Neural progenitor cell (in vitro differentiated cells): ENCODE measurements around the gene GPATCH11. TPM values are rescaled to one million over a fixed set of nuclear protein-coding genes. Genes with fewer than 3 reads are reported as not detected.

Experiments used
- DNase-seq: peaks from one replicate; pipeline ENCODE4 v3.0.0-alpha.2; 2016; ENCODE audit warnings: low spot score
- H2AFZ ChIP-seq: fragments of 200-600 bp; sonication (generic); replicated peaks from 2 replicates; pipeline ENCODE4 v1.6.1; 2016; ENCODE audit warnings: antibody characterized with exemption
- H3F3A ChIP-seq: fragments of 200-600 bp; sonication (generic); 2 replicates; pipeline ENCODE4 v1.6.1; 2016; ENCODE audit warnings: antibody characterized with exemption, low read depth
- H3K27ac ChIP-seq: fragments of 200-600 bp; sonication (generic); 2 replicates; pipeline ENCODE4 v1.5.1; 2016; ENCODE audit warnings: mild to moderate bottlenecking
- H3K27me3 ChIP-seq: fragments of 200-600 bp; sonication (generic); 2 replicates; pipeline ENCODE4 v1.6.1; 2016; ENCODE audit warnings: mild to moderate bottlenecking, moderate library complexity
- H3K36me3 ChIP-seq: fragments of 200-600 bp; sonication (generic); 2 replicates; pipeline ENCODE4 v1.5.1; 2016
- H3K4me1 ChIP-seq: fragments of 200-600 bp; sonication (generic); 2 replicates; pipeline ENCODE4 v1.6.1; 2016; ENCODE audit warnings: mixed run types
- H3K4me2 ChIP-seq: fragments of 200-600 bp; sonication (generic); 2 replicates; pipeline ENCODE4 v1.6.1; 2016
- H3K4me3 ChIP-seq: fragments of 200-600 bp; sonication (generic); 2 replicates; pipeline ENCODE4 v1.5.1; 2016
- H3K79me2 ChIP-seq: fragments of 200-600 bp; sonication (generic); 2 replicates; pipeline ENCODE4 v1.6.1; 2016; ENCODE audit warnings: low read depth
- H3K9ac ChIP-seq: fragments of 200-600 bp; sonication (generic); 2 replicates; pipeline ENCODE4 v1.6.1; 2016
- H3K9me3 ChIP-seq: fragments of 200-600 bp; sonication (generic); 2 replicates; pipeline ENCODE4 v1.5.1; 2016; ENCODE audit warnings: low read depth
- H4K20me1 ChIP-seq: fragments of 200-600 bp; sonication (generic); 2 replicates; pipeline ENCODE4 v1.6.1; 2016; ENCODE audit warnings: low read depth
- H3K27ac Mint-ChIP-seq: 3 replicates; pipeline ENCODE4 v1.8.0; 2021; ENCODE audit warnings: mixed read lengths
- H3K27me3 Mint-ChIP-seq: 2 replicates; pipeline ENCODE4 v1.8.0; 2022; ENCODE audit warnings: low read depth, mild to moderate bottlenecking, inconsistent platforms, moderate library complexity, mixed read lengths; ENCODE audit not compliant: insufficient read depth
- H3K36me3 Mint-ChIP-seq: 3 replicates; pipeline ENCODE4 v1.8.0; 2021; ENCODE audit warnings: mixed read lengths
- H3K4me1 Mint-ChIP-seq: 3 replicates; pipeline ENCODE4 v1.8.0; 2021; ENCODE audit warnings: mixed read lengths
- H3K4me3 Mint-ChIP-seq: 3 replicates; pipeline ENCODE4 v1.8.0; 2021; ENCODE audit warnings: mild to moderate bottlenecking, moderate library complexity, mixed read lengths
- H3K9me3 Mint-ChIP-seq: 3 replicates; pipeline ENCODE4 v1.8.0; 2020; ENCODE audit warnings: mixed read lengths
- CTCF ChIP-seq: fragments of 200-600 bp; sonication (generic); IDR thresholded peaks from 2 replicates; pipeline ENCODE4 v1.5.1; 2017; ENCODE audit warnings: antibody characterized with exemption, mild to moderate bottlenecking
- EZH2 ChIP-seq: fragments of 200-600 bp; sonication (generic); IDR thresholded peaks from 2 replicates; pipeline ENCODE4 v1.6.1; 2017; ENCODE audit warnings: antibody characterized with exemption, mild to moderate bottlenecking, moderate library complexity
- EZH2phosphoT487 ChIP-seq: fragments of 200-600 bp; sonication (generic); IDR thresholded peaks from 2 replicates; pipeline ENCODE4 v1.6.1; 2017; ENCODE audit warnings: antibody characterized with exemption
- total RNA-seq: library from RNA; depleted of rRNA; stranded (reverse); fragments of >200 nt; gene quantifications from 2 replicates; pipeline ENCODE4 v1.2.3, GENCODE V29; 2015; ENCODE audit warnings: low replicate concordance

The GPATCH11 gene
- total RNA-seq, 1 donor from 2014 or later = 9.9 TPM

DNA sequence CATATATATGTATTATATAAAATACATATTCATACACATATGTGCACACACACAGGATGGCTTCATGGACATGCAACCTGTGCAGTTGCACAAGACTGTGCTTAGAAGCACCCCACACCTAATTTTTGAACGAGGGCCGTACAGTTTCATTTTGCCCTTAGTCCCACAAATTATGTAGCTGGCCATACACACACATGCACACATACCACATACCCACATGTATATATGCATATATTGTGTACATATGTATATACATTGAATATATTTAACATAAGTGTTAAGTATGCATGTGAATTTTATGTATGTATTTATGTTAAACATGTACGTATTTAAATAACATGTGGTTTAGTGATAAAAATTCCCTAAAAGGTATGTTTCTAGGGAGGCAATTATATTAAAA lies 18.3 kb downstream of the GPATCH11 start:
- H3K27ac Mint-ChIP-seq = no peak overlapping the region

DNA sequence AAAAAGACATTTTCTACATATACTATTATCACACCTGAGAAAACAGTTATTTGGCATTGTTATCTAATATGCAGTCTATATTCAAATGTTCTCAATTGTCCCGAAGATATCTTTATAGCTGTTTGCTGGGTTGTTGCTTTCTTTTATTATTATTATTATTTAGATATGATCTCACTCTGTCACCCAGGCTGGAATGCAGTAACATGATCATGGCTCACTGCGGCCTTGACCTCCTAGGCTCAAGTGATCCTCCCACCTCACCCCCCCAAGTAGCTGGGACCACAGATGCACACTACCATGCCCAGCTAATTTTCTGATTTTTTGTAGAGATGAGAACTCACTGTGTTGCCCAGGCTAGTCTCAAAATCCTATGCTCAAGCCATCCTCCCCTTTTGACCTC lies 19.9 kb downstream of the GPATCH11 start:
- Histone ChIP-seq H3K9me3 (no peaks in the 10 kb centered on the region), H3K9ac (no peak overlapping the region), H3K36me3 (no peaks in the 10 kb centered on the region), H2AFZ (no peak overlapping the region), H3F3A (peaks cover 5% of the 10 kb centered on the region), H3K27ac (no peak overlapping the region), H3K4me1 (peaks cover 3% of the 10 kb centered on the region), H3K4me3 (no peak overlapping the region), H3K4me2 (no peak overlapping the region), H3K27me3 (no peaks in the 10 kb centered on the region), H3K79me2 (no peaks in the 10 kb centered on the region), H4K20me1 (no peaks in the 10 kb centered on the region)
- TF ChIP-seq CTCF = no peak
- no peak for TF ChIP-seq EZH2phosphoT487
- no peak for TF ChIP-seq EZH2
- no peaks in the 10 kb centered on the region for H3K9me3 Mint-ChIP-seq
- no peaks in the 10 kb centered on the region for H3K4me1 Mint-ChIP-seq
- H3K4me3 Mint-ChIP-seq = no peak overlapping the region
- no peak for DNase-seq
- no peaks in the 10 kb centered on the region for H3K27me3 Mint-ChIP-seq
- peaks cover 22% of the 10 kb centered on the region for H3K36me3 Mint-ChIP-seq
- no peak overlapping the region for H3K27ac Mint-ChIP-seq

More for the DNA sequence above, 18.3 kb downstream of the GPATCH11 start:
- Histone ChIP-seq H3F3A (peaks cover 5% of the 10 kb centered on the region), H3K4me3 (no peak overlapping the region), H3K9ac (no peak overlapping the region), H3K4me2 (no peak overlapping the region), H3K79me2 (no peaks in the 10 kb centered on the region), H3K9me3 (no peaks in the 10 kb centered on the region), H3K4me1 (peaks cover 3% of the 10 kb centered on the region), H3K27ac (no peak overlapping the region), H2AFZ (no peak overlapping the region), H3K27me3 (no peaks in the 10 kb centered on the region), H4K20me1 (no peaks in the 10 kb centered on the region), H3K36me3 (no peaks in the 10 kb centered on the region)
- no peak for TF ChIP-seq CTCF
- no peak for TF ChIP-seq EZH2phosphoT487
- TF ChIP-seq EZH2 = no peak
- no peaks in the 10 kb centered on the region for H3K4me1 Mint-ChIP-seq
- H3K36me3 Mint-ChIP-seq = peaks cover 11% of the 10 kb centered on the region
- no peaks in the 10 kb centered on the region for H3K9me3 Mint-ChIP-seq
- H3K4me3 Mint-ChIP-seq = no peak overlapping the region
- H3K27me3 Mint-ChIP-seq = no peaks in the 10 kb centered on the region
- no peak for DNase-seq

GRCh38 chr2:37105150-37105549 lies 20.8 kb downstream of the GPATCH11 start:
- Mint-ChIP-seq H3K9me3 (no peaks in the 10 kb centered on the region), H3K4me3 (no peak overlapping the region), H3K36me3 (peaks cover 21% of the 10 kb centered on the region), H3K27me3 (no peaks in the 10 kb centered on the region), H3K27ac (no peak overlapping the region), H3K4me1 (no peaks in the 10 kb centered on the region)
- peaks cover 3% of the 10 kb centered on the region for H3K4me1 ChIP-seq
- no peak overlapping the region for H3K9ac ChIP-seq
- no peak for DNase-seq
- H3K36me3 ChIP-seq = no peaks in the 10 kb centered on the region
- no peak overlapping the region for H3K4me2 ChIP-seq
- peaks cover 5% of the 10 kb centered on the region for H3F3A ChIP-seq
- H3K79me2 ChIP-seq = no peaks in the 10 kb centered on the region
- H3K9me3 ChIP-seq = no peaks in the 10 kb centered on the region
- no peak overlapping the region for H2AFZ ChIP-seq
- H3K27ac ChIP-seq = no peak overlapping the region
- no peak overlapping the region for H3K4me3 ChIP-seq
- no peaks in the 10 kb centered on the region for H3K27me3 ChIP-seq
- H4K20me1 ChIP-seq = no peaks in the 10 kb centered on the region
- TF ChIP-seq CTCF (no peak), EZH2 (no peak), EZH2phosphoT487 (no peak)
